GM23338 (cell line): ENCODE results near the gene OSBPL10. TPM values are rescaled to one million over a fixed set of nuclear protein-coding genes. Genes with fewer than 3 reads are reported as not detected.

Experiments
- ATAC-seq: fragments of 200-7000 bp; cut with Tn5 transposase; 3 replicates; pipeline ENCODE4 v1.9.1; 2020
- DNase-seq: peaks from one replicate; pipeline ENCODE4 v3.0.0-alpha.2; 2015; ENCODE audit warnings: low spot score
- H2AFZ ChIP-seq: fragments of 200-600 bp; sonication (generic); 2 replicates; pipeline ENCODE4 v1.8.0; 2016; ENCODE audit warnings: antibody characterized with exemption, mild to moderate bottlenecking, moderate library complexity
- H3F3A ChIP-seq: fragments of 200-600 bp; sonication (generic); replicated peaks from 2 replicates; pipeline ENCODE4 v1.8.0; 2017; ENCODE audit warnings: antibody characterized with exemption, mixed run types, low read depth
- H3K27ac ChIP-seq: fragments of 200-600 bp; sonication (generic); 2 replicates; pipeline ENCODE4 v1.6.1; 2016; ENCODE audit warnings: low read depth
- H3K27me3 ChIP-seq: fragments of 200-600 bp; sonication (generic); 2 replicates; pipeline ENCODE4 v1.8.0; 2016; ENCODE audit warnings: mild to moderate bottlenecking, mixed run types, moderate library complexity; ENCODE audit not compliant: insufficient read depth
- H3K36me3 ChIP-seq: fragments of 200-600 bp; sonication (generic); 2 replicates; pipeline ENCODE4 v1.8.0; 2016; ENCODE audit warnings: mild to moderate bottlenecking; ENCODE audit not compliant: insufficient read depth
- H3K4me1 ChIP-seq: fragments of 200-600 bp; sonication (generic); 2 replicates; pipeline ENCODE4 v1.8.0; 2016; ENCODE audit warnings: mild to moderate bottlenecking, moderate library complexity; ENCODE audit not compliant: insufficient read depth
- H3K4me2 ChIP-seq: fragments of 200-600 bp; sonication (generic); 2 replicates; pipeline ENCODE4 v1.7.1; 2017; ENCODE audit warnings: mixed run types
- H3K4me3 ChIP-seq: fragments of 200-600 bp; sonication (generic); 2 replicates; pipeline ENCODE4 v1.6.1; 2016; ENCODE audit warnings: mixed run types
- H3K79me2 ChIP-seq: fragments of 200-600 bp; sonication (generic); replicated peaks from 2 replicates; pipeline ENCODE4 v1.8.0; 2017; ENCODE audit warnings: mild to moderate bottlenecking; ENCODE audit not compliant: insufficient read depth
- H3K9me2 ChIP-seq: fragments of 200-600 bp; sonication (generic); 2 replicates; pipeline ENCODE4 v1.8.0; 2017; ENCODE audit not compliant: insufficient read depth
- H4K20me1 ChIP-seq: fragments of 200-600 bp; sonication (generic); replicated peaks from 2 replicates; pipeline ENCODE4 v1.8.0; 2017; ENCODE audit warnings: mild to moderate bottlenecking; ENCODE audit not compliant: insufficient read depth
- H3K27ac Mint-ChIP-seq: 2 replicates; pipeline ENCODE4 v1.8.0; 2020; ENCODE audit warnings: inconsistent platforms, mild to moderate bottlenecking, moderate library complexity, mixed read lengths
- H3K27me3 Mint-ChIP-seq: 3 replicates; pipeline ENCODE4 v1.8.0; 2022; ENCODE audit warnings: low read depth, mild to moderate bottlenecking, moderate library complexity, mixed read lengths, inconsistent platforms; ENCODE audit not compliant: insufficient read depth, poor library complexity
- H3K36me3 Mint-ChIP-seq: 3 replicates; pipeline ENCODE4 v1.8.0; 2021; ENCODE audit warnings: low read depth, mild to moderate bottlenecking, inconsistent platforms, moderate library complexity, mixed read lengths
- H3K4me1 Mint-ChIP-seq: 3 replicates; pipeline ENCODE4 v1.8.0; 2020; ENCODE audit warnings: mild to moderate bottlenecking, inconsistent platforms, mixed read lengths
- H3K4me3 Mint-ChIP-seq: 3 replicates; pipeline ENCODE4 v1.8.0; 2021; ENCODE audit warnings: moderate library complexity, mild to moderate bottlenecking, inconsistent platforms, mixed read lengths
- H3K9me3 Mint-ChIP-seq: 3 replicates; pipeline ENCODE4 v1.8.0; 2020; ENCODE audit warnings: moderate library complexity, mild to moderate bottlenecking, inconsistent platforms, mixed read lengths
- CREB1 ChIP-seq: fragments of 250-450 bp; sonication (Bioruptor Pico); IDR thresholded peaks from 2 replicates; pipeline ENCODE4 v1.5.0; 2020; ENCODE audit warnings: low read depth, mild to moderate bottlenecking, moderate library complexity
- EZH2phosphoT487 ChIP-seq: fragments of 200-600 bp; sonication (generic); IDR thresholded peaks from one replicate; pipeline ENCODE4 v1.8.1; 2018; ENCODE audit warnings: antibody characterized with exemption; ENCODE audit not compliant: unreplicated experiment
- JUNB ChIP-seq: IDR thresholded peaks from one replicate; pipeline ENCODE4 v1.6.1; 2016; ENCODE audit warnings: antibody characterized with exemption; ENCODE audit not compliant: unreplicated experiment
- NANOG ChIP-seq: IDR thresholded peaks from 2 replicates; pipeline ENCODE4 v1.6.1; 2016; ENCODE audit warnings: antibody characterized with exemption, borderline replicate concordance
- ZNF331 ChIP-seq: fragments of 250-450 bp; sonication (Bioruptor Pico); IDR thresholded peaks from 2 replicates; pipeline ENCODE4 v1.5.0; 2020; ENCODE audit warnings: low read depth, mild to moderate bottlenecking, moderate library complexity
- polyA plus RNA-seq: library from polyadenylated mRNA; unstranded; fragments of >200 nt; fragmentation: Nextera tagmentation; extraction: Ambion mirVana; gene quantifications from 2 replicates; pipeline ENCODE4 v1.2.1, GENCODE V29; 2016
- total RNA-seq: library from RNA; depleted of rRNA; stranded (reverse); fragments of >200 nt; shearing (Covaris generic); gene quantifications from 2 replicates; pipeline ENCODE4 v1.2.3, GENCODE V29; 2014
- TF ChIP-seq, protein P1 (sequence below), 2 experiments: fragments of 200-600 bp in 1 of 2; sonication (generic) in 1 of 2; conservative IDR thresholded peaks; 2 replicates each; pipeline versions ENCODE4 v1.5.1 to v1.6.1; 2016 to 2017; ENCODE audit warnings: antibody characterized with exemption in 2 of 2, low read depth in 2 of 2, mild to moderate bottlenecking in 2 of 2, moderate library complexity in 1 of 2
- TF ChIP-seq, protein P2 (sequence below): IDR thresholded peaks from 2 replicates; pipeline ENCODE4 v1.6.1; 2016; ENCODE audit warnings: antibody characterized with exemption
- TF ChIP-seq, protein P3 (sequence below): fragments of 250-450 bp; sonication (Bioruptor Pico); IDR thresholded peaks from 2 replicates; pipeline ENCODE4 v1.5.0; 2020; ENCODE audit warnings: mild to moderate bottlenecking, moderate library complexity

The OSBPL10 gene
- total and polyA plus RNA-seq, 2 experiments from 2014 or later = 23.8 to 149 TPM

DNA sequence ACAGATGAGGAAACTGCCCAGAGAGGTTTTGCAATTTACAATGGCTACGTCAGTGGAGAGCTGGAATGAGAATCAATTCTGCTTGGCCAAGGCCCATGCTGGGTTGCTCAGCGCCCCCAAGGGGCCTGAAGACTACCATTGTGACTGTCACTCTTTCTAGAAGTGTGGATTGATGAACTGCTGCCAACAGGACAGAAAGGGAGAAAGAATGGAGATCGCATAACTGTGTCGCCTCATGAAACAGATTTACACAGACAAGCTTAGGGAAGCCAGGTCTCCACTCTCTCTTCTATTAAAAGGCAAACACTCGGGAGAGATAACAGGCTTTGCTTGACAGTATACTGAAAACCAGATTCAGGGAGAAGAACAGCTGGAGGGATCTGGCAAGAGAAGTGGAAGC lies 288.3 kb downstream of the OSBPL10 start:
- H3K4me3 Mint-ChIP-seq = no peak overlapping the region
- no peak overlapping the region for H2AFZ ChIP-seq
- peaks cover 9% of the 10 kb centered on the region; the same call in 1 of the 2 replicates for H3K9me2 ChIP-seq
- peaks cover 2% of the 10 kb centered on the region for H3K27me3 Mint-ChIP-seq
- no peak overlapping the region for H3K27ac Mint-ChIP-seq
- H3K4me1 ChIP-seq = peaks cover 10% of the 10 kb centered on the region
- no peaks in the 10 kb centered on the region for H4K20me1 ChIP-seq
- ATAC-seq (peak; percentile 68), DNase-seq (no peak)
- peaks cover 40% of the 10 kb centered on the region for H3K36me3 Mint-ChIP-seq
- H3F3A ChIP-seq = no peaks in the 10 kb centered on the region
- no peak overlapping the region for H3K27ac ChIP-seq
- H3K4me2 ChIP-seq = no peak overlapping the region
- peaks cover 4% of the 10 kb centered on the region; the same call in 2 of the 3 replicates for H3K4me1 Mint-ChIP-seq
- peaks cover 22% of the 10 kb centered on the region; the same call in 1 of the 2 replicates for H3K36me3 ChIP-seq
- no peak overlapping the region for H3K4me3 ChIP-seq
- peaks cover 16% of the 10 kb centered on the region for H3K79me2 ChIP-seq
- TF ChIP-seq ZNF331 (CRISPR knock-in tag) = no peak
- TF ChIP-seq, protein P1, sequence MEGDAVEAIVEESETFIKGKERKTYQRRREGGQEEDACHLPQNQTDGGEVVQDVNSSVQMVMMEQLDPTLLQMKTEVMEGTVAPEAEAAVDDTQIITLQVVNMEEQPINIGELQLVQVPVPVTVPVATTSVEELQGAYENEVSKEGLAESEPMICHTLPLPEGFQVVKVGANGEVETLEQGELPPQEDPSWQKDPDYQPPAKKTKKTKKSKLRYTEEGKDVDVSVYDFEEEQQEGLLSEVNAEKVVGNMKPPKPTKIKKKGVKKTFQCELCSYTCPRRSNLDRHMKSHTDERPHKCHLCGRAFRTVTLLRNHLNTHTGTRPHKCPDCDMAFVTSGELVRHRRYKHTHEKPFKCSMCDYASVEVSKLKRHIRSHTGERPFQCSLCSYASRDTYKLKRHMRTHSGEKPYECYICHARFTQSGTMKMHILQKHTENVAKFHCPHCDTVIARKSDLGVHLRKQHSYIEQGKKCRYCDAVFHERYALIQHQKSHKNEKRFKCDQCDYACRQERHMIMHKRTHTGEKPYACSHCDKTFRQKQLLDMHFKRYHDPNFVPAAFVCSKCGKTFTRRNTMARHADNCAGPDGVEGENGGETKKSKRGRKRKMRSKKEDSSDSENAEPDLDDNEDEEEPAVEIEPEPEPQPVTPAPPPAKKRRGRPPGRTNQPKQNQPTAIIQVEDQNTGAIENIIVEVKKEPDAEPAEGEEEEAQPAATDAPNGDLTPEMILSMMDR (conservative IDR thresholded peaks at IDR 0.05; ENCODE audit: low read depth in 2 of 2) = peak; percentile 45 to 59
- H3K9me3 Mint-ChIP-seq = peaks cover 22% of the 10 kb centered on the region; the same call in 2 of the 3 replicates
- H3K27me3 ChIP-seq = no peaks in the 10 kb centered on the region

DNA sequence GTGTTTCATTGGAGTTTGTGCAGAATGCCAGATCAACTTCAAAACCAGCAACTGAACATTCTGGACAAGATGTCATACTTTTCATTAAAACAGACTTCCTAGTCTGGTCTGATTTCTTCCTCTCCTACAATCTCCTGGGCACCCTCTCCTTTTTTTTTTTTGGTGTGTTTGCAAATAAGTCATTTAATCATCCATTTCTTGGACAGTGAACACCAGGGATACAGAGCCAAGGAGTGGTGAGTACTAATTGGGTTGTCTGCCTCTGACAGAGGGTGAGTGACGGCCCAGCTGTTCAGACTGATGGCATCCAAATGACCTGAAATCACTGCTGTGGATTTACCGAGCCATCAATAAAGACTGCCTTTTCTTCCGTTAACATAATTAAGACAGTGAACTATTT lies 290.3 kb downstream of the OSBPL10 start:
- H3K4me1 ChIP-seq = peaks cover 17% of the 10 kb centered on the region
- no peaks in the 10 kb centered on the region for H3K9me2 ChIP-seq
- peaks cover 40% of the 10 kb centered on the region for H3K36me3 Mint-ChIP-seq
- no peaks in the 10 kb centered on the region for H3K27me3 ChIP-seq
- H3K79me2 ChIP-seq = peaks cover 11% of the 10 kb centered on the region
- no peak overlapping the region for H3K4me3 ChIP-seq
- H3K36me3 ChIP-seq = peaks cover 19% of the 10 kb centered on the region; the same call in 1 of the 2 replicates
- no peak for DNase-seq
- no peak overlapping the region for H2AFZ ChIP-seq
- H3K4me3 Mint-ChIP-seq = no peak overlapping the region
- H3F3A ChIP-seq = no peaks in the 10 kb centered on the region
- H3K27me3 Mint-ChIP-seq = peaks cover 5% of the 10 kb centered on the region
- no peak for ATAC-seq
- no peak overlapping the region for H3K27ac Mint-ChIP-seq
- no peak overlapping the region for H3K27ac ChIP-seq
- no peaks in the 10 kb centered on the region; the same call in 1 of the 2 replicates for H4K20me1 ChIP-seq
- no peak overlapping the region for H3K4me2 ChIP-seq
- peaks cover 22% of the 10 kb centered on the region; the same call in 2 of the 3 replicates for H3K9me3 Mint-ChIP-seq
- H3K4me1 Mint-ChIP-seq = peaks cover 21% of the 10 kb centered on the region
- TF ChIP-seq, protein P2, sequence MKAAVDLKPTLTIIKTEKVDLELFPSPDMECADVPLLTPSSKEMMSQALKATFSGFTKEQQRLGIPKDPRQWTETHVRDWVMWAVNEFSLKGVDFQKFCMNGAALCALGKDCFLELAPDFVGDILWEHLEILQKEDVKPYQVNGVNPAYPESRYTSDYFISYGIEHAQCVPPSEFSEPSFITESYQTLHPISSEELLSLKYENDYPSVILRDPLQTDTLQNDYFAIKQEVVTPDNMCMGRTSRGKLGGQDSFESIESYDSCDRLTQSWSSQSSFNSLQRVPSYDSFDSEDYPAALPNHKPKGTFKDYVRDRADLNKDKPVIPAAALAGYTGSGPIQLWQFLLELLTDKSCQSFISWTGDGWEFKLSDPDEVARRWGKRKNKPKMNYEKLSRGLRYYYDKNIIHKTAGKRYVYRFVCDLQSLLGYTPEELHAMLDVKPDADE = no peak
- TF ChIP-seq ZNF331 (CRISPR knock-in tag) (no peak), NANOG (no peak), EZH2phosphoT487 (no peak), CREB1 (CRISPR knock-in tag) (no peak), JUNB (no peak)
- TF ChIP-seq, protein P1 (conservative IDR thresholded peaks at IDR 0.05; ENCODE audit: low read depth in 2 of 2) = no peak
- TF ChIP-seq, protein P3, sequence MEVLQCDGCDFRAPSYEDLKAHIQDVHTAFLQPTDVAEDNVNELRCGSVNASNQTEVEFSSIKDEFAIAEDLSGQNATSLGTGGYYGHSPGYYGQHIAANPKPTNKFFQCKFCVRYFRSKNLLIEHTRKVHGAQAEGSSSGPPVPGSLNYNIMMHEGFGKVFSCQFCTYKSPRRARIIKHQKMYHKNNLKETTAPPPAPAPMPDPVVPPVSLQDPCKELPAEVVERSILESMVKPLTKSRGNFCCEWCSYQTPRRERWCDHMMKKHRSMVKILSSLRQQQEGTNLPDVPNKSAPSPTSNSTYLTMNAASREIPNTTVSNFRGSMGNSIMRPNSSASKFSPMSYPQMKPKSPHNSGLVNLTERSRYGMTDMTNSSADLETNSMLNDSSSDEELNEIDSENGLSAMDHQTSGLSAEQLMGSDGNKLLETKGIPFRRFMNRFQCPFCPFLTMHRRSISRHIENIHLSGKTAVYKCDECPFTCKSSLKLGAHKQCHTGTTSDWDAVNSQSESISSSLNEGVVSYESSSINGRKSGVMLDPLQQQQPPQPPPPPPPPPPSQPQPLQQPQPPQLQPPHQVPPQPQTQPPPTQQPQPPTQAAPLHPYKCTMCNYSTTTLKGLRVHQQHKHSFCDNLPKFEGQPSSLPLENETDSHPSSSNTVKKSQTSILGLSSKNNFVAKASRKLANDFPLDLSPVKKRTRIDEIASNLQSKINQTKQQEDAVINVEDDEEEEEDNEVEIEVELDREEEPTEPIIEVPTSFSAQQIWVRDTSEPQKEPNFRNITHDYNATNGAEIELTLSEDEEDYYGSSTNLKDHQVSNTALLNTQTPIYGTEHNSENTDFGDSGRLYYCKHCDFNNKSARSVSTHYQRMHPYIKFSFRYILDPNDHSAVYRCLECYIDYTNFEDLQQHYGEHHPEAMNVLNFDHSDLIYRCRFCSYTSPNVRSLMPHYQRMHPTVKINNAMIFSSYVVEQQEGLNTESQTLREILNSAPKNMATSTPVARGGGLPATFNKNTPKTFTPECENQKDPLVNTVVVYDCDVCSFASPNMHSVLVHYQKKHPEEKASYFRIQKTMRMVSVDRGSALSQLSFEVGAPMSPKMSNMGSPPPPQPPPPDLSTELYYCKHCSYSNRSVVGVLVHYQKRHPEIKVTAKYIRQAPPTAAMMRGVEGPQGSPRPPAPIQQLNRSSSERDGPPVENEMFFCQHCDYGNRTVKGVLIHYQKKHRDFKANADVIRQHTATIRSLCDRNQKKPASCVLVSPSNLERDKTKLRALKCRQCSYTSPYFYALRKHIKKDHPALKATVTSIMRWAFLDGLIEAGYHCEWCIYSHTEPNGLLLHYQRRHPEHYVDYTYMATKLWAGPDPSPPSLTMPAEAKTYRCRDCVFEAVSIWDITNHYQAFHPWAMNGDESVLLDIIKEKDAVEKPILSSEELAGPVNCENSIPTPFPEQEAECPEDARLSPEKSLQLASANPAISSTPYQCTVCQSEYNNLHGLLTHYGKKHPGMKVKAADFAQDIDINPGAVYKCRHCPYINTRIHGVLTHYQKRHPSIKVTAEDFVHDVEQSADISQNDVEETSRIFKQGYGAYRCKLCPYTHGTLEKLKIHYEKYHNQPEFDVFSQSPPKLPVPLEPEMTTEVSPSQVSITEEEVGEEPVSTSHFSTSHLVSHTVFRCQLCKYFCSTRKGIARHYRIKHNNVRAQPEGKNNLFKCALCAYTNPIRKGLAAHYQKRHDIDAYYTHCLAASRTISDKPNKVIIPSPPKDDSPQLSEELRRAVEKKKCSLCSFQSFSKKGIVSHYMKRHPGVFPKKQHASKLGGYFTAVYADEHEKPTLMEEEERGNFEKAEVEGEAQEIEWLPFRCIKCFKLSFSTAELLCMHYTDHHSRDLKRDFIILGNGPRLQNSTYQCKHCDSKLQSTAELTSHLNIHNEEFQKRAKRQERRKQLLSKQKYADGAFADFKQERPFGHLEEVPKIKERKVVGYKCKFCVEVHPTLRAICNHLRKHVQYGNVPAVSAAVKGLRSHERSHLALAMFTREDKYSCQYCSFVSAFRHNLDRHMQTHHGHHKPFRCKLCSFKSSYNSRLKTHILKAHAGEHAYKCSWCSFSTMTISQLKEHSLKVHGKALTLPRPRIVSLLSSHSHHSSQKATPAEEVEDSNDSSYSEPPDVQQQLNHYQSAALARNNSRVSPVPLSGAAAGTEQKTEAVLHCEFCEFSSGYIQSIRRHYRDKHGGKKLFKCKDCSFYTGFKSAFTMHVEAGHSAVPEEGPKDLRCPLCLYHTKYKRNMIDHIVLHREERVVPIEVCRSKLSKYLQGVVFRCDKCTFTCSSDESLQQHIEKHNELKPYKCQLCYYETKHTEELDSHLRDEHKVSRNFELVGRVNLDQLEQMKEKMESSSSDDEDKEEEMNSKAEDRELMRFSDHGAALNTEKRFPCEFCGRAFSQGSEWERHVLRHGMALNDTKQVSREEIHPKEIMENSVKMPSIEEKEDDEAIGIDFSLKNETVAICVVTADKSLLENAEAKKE (CRISPR knock-in tag) = no peak
